WERI-Rb-1 (cell line): ENCODE data around the gene CPNE7.

Experiments used
- DNase-seq: peaks from one replicate; pipeline ENCODE4 v3.0.0-alpha.2; 2020
- H3K27ac ChIP-seq: fragments of 250-450 bp; sonication (Bioruptor Pico); 2 replicates; pipeline ENCODE4 v1.5.1; 2020; ENCODE audit warnings: mild to moderate bottlenecking, moderate library complexity
- H3K27me3 ChIP-seq: fragments of 250-450 bp; sonication (Bioruptor Pico); 2 replicates; pipeline ENCODE4 v1.5.1; 2021; ENCODE audit warnings: mild to moderate bottlenecking, low read depth, moderate library complexity; ENCODE audit not compliant: insufficient read depth, severe bottlenecking
- H3K36me3 ChIP-seq: fragments of 250-450 bp; sonication (Bioruptor Pico); 2 replicates; pipeline ENCODE4 v1.5.1; 2020; ENCODE audit warnings: mild to moderate bottlenecking, moderate library complexity
- H3K4me3 ChIP-seq: 2 replicates; pipeline ENCODE4 v1.5.1; 2011; ENCODE audit warnings: low read depth, mild to moderate bottlenecking, control low read depth, low read length
- H3K9me3 ChIP-seq: fragments of 250-450 bp; sonication (Bioruptor Pico); 2 replicates; pipeline ENCODE4 v1.5.1; 2021; ENCODE audit warnings: mild to moderate bottlenecking, moderate library complexity; ENCODE audit not compliant: severe bottlenecking
- CTCF ChIP-seq: IDR thresholded peaks from 2 replicates; pipeline ENCODE4 v1.5.1; 2011; ENCODE audit warnings: low read depth, mild to moderate bottlenecking, control low read depth, inconsistent platforms, low read length

The CPNE7 gene

GRCh38 chr16:89571636-89572035 is 3.9 kb upstream of the CPNE7 start:
- Histone ChIP-seq H3K27me3 (no peaks in the 10 kb centered on the region), H3K9me3 (no peaks in the 10 kb centered on the region), H3K27ac (no peak overlapping the region), H3K4me3 (no peak overlapping the region), H3K36me3 (no peaks in the 10 kb centered on the region)
- no peak for TF ChIP-seq CTCF
- no peak for DNase-seq

GRCh38 chr16:89572073-89572484 is 3.5 kb upstream of the CPNE7 start:
- H3K27me3 ChIP-seq = no peaks in the 10 kb centered on the region
- no peak overlapping the region for H3K4me3 ChIP-seq
- DNase-seq = no peak
- no peak for TF ChIP-seq CTCF
- no peak overlapping the region for H3K27ac ChIP-seq
- no peaks in the 10 kb centered on the region for H3K36me3 ChIP-seq
- no peaks in the 10 kb centered on the region for H3K9me3 ChIP-seq

GRCh38 chr16:89572485-89573205 is 2.9 kb upstream of the CPNE7 start:
- no peak for TF ChIP-seq CTCF
- H3K27ac ChIP-seq = no peak overlapping the region
- H3K36me3 ChIP-seq = no peaks in the 10 kb centered on the region
- no peaks in the 10 kb centered on the region for H3K9me3 ChIP-seq
- no peak overlapping the region for H3K4me3 ChIP-seq
- no peak for DNase-seq
- H3K27me3 ChIP-seq = no peaks in the 10 kb centered on the region

- no peaks in the 10 kb centered on the region for H3K9me3 ChIP-seq
- no peak for TF ChIP-seq CTCF
- no peak overlapping the region for H3K4me3 ChIP-seq
- no peak overlapping the region for H3K27ac ChIP-seq
- H3K36me3 ChIP-seq = no peaks in the 10 kb centered on the region
- H3K27me3 ChIP-seq = no peaks in the 10 kb centered on the region
- no peak for DNase-seq
These were observed 1.5 kb upstream of the CPNE7 start for GRCh38 chr16:89573826-89574680.

GRCh38 chr16:89574681-89575246 is 794 bp upstream of the CPNE7 start:
- TF ChIP-seq CTCF = no peak
- no peak for DNase-seq
- Histone ChIP-seq H3K9me3 (no peaks in the 10 kb centered on the region), H3K27ac (no peak overlapping the region), H3K36me3 (no peaks in the 10 kb centered on the region), H3K4me3 (no peak overlapping the region), H3K27me3 (no peaks in the 10 kb centered on the region)
